Measurements from ENCODE around the gene ABLIM2. TPM values are rescaled to one million over a fixed set of nuclear protein-coding genes. Genes with fewer than 3 reads are reported as not detected.

Gene ABLIM2
- total and polyA plus RNA-seq, 2 donors (not counting 1 experiment from before 2014, with no cell fraction given) = 3.3 to 79.0 TPM

DNA sequence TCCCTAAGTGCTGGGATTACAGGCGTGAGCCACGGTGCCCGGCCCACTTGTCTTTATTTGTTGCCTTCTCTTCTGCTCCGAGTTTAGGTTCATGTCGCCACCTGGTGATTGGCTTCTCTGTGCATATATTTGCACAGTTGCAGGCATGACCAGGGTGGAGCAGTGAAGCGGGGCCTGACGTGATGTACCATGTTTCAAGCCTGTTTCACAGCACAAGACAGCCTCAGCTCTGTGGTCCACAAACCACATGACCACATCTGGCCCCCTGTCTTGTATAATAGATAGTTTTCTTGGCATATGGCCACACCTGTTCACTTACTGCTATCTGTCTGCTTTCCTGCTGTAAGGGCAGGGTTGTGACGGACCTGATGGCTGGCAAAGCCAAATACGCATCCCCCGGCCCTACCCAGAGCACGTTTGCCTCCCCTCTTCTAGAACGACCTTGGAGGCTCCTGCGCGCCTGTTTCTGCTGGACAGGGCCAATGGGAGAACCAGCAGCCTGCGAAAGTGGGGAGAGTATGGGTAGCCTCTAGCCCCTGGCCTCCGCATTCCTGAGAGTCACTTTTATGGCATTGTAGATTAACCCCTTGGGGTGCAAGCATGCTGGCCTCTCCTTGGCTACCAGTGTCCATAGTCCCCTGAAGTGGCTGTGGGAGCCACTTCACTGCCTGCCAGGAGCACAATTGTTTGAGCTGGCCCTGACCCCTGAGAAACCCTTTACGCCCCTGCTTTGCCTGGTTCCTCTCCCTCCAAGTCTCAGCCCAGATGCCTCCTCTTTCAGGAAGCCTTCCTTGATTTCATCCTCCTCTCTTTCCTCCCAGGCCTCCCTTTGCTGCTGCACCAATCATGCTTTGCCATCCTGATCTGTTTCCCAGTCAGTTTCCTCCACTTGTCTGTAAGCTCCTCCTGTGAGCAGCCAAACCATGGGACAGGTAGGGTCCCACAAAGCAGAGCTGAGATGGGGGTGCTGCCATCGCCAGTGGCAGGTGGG is 34.4 kb upstream of the ABLIM2 start:
- Mint-ChIP-seq H3K4me3 (peak overlapping the region; percentile 34), H3K9me3 (ENCODE audit: insufficient read depth) (no peaks in the 10 kb centered on the region), H3K27me3 (no peaks in the 10 kb centered on the region), H3K27ac (peak overlapping the region; percentile 83), H3K4me1 (peaks cover 35% of the 10 kb centered on the region)
- ATAC-seq (ENCODE audit: low read depth) (peak; percentile 98), DNase-seq (peak; percentile 92)
- ChIA-PET POLR2A (interaction anchor here (1.0 to 1.5 kb wide), 3 partner anchors 13 to 34 kb away, joined by 4 to 7 read pairs (median 5); partner anchors contain the start of gene ABLIM2), CTCF (interaction anchor here (0.6 to 6.4 kb wide), 15 partner anchors 9 to 432 kb away, joined by 3 to 127 read pairs (median 5); partner anchors contain the start of gene ABLIM2)
- Histone ChIP-seq H3K4me1 (ENCODE audit: control insufficient read depth in 2 of 2, insufficient read depth in 2 of 2, low read length in 2 of 2) (peaks cover 16 to 31% of the 10 kb centered on the region in 2 donors), H3K36me3 (replicated peaks in 1 of 2; ENCODE audit: control extremely low read depth in 1 of 2, control insufficient read depth in 1 of 2, extremely low read depth in 1 of 2, insufficient read depth in 2 of 2, low read length in 1 of 2) (no peaks in the 10 kb centered on the region), H3K4me2 (replicated peaks; ENCODE audit: low read depth, low read length, poor library complexity, severe bottlenecking) (peak overlapping the region; percentile 51), H2AFZ (ENCODE audit: insufficient read depth, low read depth, low read length, poor library complexity, severe bottlenecking) (no peak overlapping the region), H3K4me3 (ENCODE audit: control extremely low read depth in 1 of 5, extremely low read depth in 1 of 5, insufficient read depth in 1 of 5, low read depth in 2 of 5, low read length in 4 of 5) (no peak overlapping the region), H3K9ac (ENCODE audit: low read length) (no peak overlapping the region), H3K27ac (ENCODE audit: low read length in 2 of 2) (peak overlapping the region; percentile 24 to 34), H3K9me3 (ENCODE audit: control extremely low read depth in 1 of 3, control insufficient read depth in 2 of 3, insufficient read depth in 1 of 3, low read length in 2 of 3) (no peaks in the 10 kb centered on the region), H3K27me3 (replicated peaks in 1 of 4; ENCODE audit: control extremely low read depth in 1 of 4, control insufficient read depth in 3 of 4, insufficient read depth in 4 of 4, low read length in 3 of 4) (peaks cover 0 to 5% (median 1%) of the 10 kb centered on the region in 4 experiments), H3K79me2 (ENCODE audit: control insufficient read depth, insufficient read depth, low read length) (no peaks in the 10 kb centered on the region), H4K20me1 (ENCODE audit: control insufficient read depth, insufficient read depth, low read length, poor library complexity, severe bottlenecking) (no peaks in the 10 kb centered on the region)
- WGBS (ENCODE audit: insufficient coverage) = 39% methylated on average over 14 of the region's 18 CpGs
- TF ChIP-seq, protein P1, sequence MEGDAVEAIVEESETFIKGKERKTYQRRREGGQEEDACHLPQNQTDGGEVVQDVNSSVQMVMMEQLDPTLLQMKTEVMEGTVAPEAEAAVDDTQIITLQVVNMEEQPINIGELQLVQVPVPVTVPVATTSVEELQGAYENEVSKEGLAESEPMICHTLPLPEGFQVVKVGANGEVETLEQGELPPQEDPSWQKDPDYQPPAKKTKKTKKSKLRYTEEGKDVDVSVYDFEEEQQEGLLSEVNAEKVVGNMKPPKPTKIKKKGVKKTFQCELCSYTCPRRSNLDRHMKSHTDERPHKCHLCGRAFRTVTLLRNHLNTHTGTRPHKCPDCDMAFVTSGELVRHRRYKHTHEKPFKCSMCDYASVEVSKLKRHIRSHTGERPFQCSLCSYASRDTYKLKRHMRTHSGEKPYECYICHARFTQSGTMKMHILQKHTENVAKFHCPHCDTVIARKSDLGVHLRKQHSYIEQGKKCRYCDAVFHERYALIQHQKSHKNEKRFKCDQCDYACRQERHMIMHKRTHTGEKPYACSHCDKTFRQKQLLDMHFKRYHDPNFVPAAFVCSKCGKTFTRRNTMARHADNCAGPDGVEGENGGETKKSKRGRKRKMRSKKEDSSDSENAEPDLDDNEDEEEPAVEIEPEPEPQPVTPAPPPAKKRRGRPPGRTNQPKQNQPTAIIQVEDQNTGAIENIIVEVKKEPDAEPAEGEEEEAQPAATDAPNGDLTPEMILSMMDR (IDR thresholded peaks at IDR 0.05) = peak; percentile 68
- no peak for TF ChIP-seq EZH2 (IDR thresholded peaks at IDR 0.05; ENCODE audit: borderline replicate concordance, insufficient read depth, low read depth, low read length, poor library complexity, severe bottlenecking)
- intact Hi-C loops (cut with micrococcal nuclease) = loop anchor here (1.0 to 10.0 kb wide), 6 partner anchors 7 to 389 kb away; partner anchors contain the start of gene AFAP1
